TTC549 (cell line): ENCODE data around the gene MTERF2.
"Not testable (repeated sequence)": the region's sequence is repeated elsewhere in the genome, so short reads cannot be mapped to it uniquely, and the experiment has no call there.

Source experiments
- FAIRE-seq: peaks from 2 replicates; lab custom pipeline; 2012; peaks lifted over from hg19 to GRCh38; lab: Jason Lieb, UNC

The MTERF2 gene

GRCh38 chr12:106986625-106987389 lies at the start of gene MTERF2:
Gene MTERF2, minus strand, starts transcription at chr12:106987146. Its CDS starts 8,432 bp downstream, at chr12:106978714.
- FAIRE-seq = peak; percentile 62

GRCh38 chr12:107035733-107036132 lies 48.8 kb upstream of the MTERF2 start:
- no peak for FAIRE-seq

DNA sequence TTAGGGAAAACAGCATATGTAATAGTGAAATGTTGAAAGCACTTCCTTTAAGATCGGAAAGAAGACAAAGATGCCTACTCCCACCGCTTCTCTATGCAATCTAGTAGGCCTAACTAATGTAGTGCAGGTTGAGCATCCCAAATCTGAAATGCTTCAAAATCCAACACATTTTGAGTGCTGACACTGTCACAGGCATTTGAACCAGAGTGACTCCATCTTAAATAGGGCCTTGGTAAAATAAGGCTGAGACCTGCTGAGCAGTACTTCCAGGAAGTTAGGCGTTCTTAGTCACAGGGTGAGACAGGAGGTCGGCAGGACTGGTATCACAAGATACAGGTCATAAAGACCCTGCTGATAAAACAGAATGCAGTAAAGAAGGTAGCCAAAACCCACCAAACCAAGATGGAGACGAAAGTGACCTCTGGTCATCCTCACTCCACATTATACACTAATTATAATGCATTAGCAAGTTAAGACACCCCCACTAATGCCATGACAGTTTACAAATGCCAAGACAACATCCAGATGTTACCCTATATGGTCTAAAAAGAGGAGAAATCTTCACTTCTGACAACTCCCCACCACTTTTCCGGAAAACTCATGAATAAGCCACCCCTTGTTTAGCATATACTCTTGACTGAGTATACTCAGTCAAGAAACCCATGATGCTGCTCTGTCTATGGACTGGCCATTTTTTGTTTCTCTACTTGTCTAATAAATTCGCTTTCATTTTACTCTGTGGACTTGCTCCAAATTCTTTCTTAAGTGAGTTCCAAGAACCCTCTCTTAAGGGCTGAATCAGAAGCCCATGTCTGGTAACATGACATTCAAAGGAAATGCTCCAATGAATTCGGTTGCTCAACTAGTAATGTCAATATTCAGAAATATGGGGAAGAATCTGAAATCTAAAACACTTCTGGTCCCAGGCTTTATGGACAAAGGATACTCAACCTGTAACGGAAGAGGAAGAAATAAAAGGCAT lies 47.1 kb upstream of the MTERF2 start:
- no peak for FAIRE-seq

DNA sequence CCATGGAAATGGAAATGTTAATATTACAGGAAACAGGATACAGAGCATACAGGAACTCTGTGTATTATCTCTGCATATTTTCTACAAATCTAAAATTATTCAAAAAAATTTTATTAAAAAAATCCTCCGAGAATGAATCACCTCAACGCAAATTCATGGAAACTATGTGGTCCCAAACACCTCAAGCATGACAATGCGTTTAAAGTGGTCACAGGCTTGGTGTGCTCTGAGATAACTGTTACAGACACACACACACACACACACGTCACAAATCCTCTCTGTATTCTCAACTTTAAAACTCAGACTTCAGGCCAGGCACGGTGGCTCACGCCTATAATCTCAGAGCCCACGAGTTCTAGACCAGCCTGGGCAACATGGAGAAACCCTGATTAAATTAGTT lies 45.3 kb upstream of the MTERF2 start:
- no peak for FAIRE-seq

GRCh38 chr12:107031061-107031460 lies 44.1 kb upstream of the MTERF2 start:
- FAIRE-seq = no peak

GRCh38 chr12:107029081-107029480 lies 42.1 kb upstream of the MTERF2 start:
- no peak for FAIRE-seq

GRCh38 chr12:107027636-107028053 lies 40.7 kb upstream of the MTERF2 start:
- no peak for FAIRE-seq

GRCh38 chr12:107026806-107027635 lies 40.1 kb upstream of the MTERF2 start:
- no peak for FAIRE-seq

DNA sequence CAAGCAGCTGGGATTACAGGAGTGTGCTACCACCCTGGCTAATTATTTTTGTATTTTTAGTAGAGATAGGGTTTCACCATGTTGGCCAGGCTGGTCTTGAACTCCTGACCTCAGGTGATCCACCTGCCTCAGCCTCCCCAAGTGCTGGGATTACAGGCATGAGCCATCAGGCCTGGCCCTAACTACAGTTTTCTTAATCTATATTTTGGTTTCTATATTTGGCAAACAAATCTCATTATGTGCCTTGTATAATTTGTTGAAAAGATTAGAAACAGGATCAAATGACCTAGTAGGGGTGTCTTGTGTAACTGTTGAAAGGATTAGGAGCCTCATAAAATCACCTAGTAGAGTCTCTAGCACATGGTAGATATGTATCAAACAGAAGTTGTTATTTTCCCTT lies 39.4 kb upstream of the MTERF2 start:
- not testable (repeated sequence) for FAIRE-seq

DNA sequence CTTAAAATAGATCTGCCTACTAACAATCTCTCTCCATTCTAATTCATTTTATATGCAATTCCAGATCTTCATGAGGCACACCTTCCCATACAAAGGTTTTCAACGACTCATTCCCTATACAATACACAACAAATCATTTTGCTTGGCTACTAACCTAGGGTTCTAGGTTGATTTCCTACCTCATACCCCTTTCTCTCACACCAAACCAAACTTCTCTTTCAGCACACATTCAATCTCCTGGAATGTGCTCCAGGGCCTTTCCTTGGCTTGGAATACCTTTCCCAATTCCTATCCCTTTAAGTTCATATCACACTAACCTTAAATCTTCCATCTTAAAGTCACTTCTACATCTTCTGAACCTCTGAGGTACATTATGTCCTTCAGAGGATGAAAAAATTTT lies 38.7 kb upstream of the MTERF2 start:
- no peak for FAIRE-seq

DNA sequence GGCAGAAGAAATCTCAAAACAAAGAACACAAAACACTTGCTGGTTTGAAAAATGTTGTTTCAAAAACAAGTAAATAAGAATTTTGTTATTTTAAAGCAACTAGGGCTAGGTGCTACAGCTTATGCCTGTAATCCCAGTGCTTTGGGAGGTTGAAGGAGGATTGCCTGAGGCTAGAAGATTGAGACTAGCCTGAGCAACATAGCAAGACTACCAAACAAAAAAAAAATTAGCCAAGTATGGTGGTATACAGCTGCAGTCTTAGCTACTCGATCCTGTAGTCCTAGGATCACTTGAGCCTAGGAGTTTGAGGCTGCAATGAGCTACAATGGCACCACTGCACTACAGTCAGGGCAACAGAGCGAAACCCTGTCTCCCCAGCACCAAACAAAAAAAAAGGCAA lies 32.6 kb upstream of the MTERF2 start:
- FAIRE-seq = no peak

- no peak for FAIRE-seq
Observed at GRCh38 chr12:107017042-107017441, 30.1 kb upstream of the MTERF2 start.

- no peak for FAIRE-seq
Observed at GRCh38 chr12:107014055-107014454, 27.1 kb upstream of the MTERF2 start.

GRCh38 chr12:107012736-107013425 lies 25.9 kb upstream of the MTERF2 start:
- no peak for FAIRE-seq

- no peak for FAIRE-seq
Observed at GRCh38 chr12:107011519-107011918, 24.6 kb upstream of the MTERF2 start.

DNA sequence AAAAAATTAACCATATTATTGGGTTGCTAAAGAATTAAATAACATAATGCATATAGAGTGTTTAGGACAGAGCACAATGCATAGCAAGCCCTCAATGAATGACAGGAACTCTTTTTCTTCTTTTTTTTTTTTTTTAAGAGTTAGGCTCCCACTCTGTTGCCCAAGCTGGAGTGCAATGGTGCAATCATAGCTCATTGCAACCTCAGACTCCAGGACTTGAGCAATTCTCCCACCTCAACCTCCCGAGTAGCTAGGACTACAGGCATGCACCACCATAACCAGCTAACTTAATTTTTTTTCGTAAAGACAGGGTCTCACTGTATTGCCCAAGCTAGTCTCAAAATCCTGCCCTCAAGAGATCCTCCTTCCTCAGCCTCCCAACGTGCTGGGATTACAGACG lies 20.5 kb upstream of the MTERF2 start:
- FAIRE-seq = no peak

DNA sequence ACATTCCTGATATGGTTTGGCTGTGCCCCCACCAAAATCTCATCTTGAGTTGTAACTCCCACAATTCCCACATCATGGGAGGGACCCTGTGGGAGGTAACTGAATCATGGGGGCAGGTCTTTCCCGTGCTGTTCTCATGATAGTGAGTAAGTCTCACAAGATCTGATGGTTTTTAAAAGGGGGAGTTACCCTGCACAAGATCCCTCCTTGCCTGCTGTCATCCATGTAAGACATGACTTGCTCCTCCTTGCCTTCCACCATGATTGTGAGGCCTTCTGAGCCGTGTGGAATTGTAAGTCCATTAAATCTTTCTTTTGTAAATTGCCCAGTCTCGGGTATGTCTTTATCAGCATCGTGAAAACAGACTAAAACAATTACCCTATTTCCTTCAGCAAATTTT lies 15.7 kb upstream of the MTERF2 start:
- FAIRE-seq = not testable (repeated sequence)

GRCh38 chr12:106999446-106999845 lies 12.5 kb upstream of the MTERF2 start:
- FAIRE-seq = no peak

- no peak for FAIRE-seq
Observed at GRCh38 chr12:106997916-106998315, 11.0 kb upstream of the MTERF2 start.

DNA sequence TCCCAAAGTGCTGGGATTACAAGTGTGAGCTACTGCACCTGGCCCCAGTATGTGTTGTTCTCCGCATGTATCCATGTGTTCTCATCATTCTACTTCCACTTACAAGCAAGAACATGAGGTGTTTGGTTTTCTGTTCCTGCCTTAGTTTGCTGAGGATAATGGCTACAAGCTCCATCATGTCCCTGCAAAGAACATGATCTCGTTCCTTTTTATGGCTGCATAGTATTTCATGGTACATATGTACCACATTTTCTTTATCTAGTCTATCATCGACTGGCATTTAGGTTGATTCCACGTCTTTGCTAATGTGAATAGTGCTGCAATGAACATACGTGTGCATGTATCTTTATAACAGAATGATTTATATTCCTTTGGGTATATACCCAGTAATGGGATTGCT lies 9.2 kb upstream of the MTERF2 start:
- FAIRE-seq = not testable (repeated sequence)

DNA sequence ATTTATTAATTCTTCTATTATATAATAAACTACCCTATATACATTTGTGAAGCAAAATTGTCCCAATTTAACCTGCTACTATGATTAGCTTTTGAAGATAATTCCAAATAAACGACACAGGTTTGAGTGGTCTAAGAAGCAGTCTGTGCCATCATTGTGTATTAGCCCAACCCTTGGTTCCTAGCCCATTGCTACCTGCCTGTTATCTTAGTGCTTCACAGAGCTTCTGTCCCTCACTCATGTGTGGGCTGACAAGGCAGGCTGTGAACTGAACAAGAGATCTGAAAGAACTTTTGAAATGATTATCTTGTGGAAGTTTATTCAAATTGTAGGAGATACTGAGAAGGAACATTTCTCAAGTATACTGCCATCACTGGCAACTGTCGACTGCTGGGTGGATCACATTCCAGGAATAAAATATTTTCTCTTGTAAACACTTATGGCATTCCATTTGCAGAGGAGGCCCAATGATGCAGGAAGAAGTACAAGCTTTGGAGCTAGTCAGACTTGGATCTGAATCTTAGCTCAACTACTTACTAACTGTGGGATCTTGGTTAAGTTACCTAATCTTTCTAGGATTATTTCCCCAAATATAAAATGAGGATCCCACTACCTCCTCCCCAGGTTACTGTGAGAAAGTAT lies 7.8 kb upstream of the MTERF2 start:
- FAIRE-seq = no peak
